ENCODE results near the gene BCL11A.

The BCL11A gene

DNA sequence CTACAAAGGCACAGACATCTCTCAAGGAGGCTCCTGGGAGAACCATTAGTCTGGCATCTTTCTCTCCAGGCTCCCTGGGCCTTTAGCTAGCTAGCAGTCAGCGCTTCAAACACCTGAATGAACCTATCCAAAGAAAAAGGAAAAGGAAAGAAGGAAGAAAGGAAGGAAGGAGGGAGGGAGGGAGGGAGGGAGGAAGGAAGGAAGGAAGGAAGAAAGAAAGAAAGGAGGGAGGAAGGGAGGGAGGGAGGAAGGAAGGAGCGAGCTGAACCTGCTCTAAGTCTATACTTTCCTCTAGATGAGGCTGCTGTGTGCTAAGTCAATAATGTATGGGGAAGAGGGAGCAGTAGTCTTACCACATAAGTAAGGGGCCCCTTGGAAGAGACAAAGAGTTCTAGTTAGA, 5.1 kb upstream of the BCL11A start:
- DNase-seq (ENCODE audit: low spot score), result no peak

DNA sequence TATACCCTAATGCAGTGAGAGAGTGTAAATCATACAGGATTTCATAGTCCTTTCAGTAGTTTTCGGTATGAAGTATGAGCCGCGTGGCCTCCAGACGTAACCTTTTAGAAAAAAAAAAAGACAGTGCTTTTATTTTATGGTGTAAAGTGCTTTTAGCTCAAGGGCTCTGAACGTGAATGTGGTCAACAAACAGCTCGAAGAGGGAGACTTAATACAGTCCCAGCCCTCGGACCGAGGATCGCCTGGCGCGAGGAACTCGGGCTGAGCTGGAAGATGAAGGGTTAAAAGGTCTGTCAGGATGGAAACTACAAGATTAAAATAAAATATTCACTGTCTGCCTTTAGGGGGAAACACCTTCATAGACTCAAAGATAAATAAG, 4.0 kb upstream of the BCL11A start:
- no peak for DNase-seq (ENCODE audit: low spot score)

DNA sequence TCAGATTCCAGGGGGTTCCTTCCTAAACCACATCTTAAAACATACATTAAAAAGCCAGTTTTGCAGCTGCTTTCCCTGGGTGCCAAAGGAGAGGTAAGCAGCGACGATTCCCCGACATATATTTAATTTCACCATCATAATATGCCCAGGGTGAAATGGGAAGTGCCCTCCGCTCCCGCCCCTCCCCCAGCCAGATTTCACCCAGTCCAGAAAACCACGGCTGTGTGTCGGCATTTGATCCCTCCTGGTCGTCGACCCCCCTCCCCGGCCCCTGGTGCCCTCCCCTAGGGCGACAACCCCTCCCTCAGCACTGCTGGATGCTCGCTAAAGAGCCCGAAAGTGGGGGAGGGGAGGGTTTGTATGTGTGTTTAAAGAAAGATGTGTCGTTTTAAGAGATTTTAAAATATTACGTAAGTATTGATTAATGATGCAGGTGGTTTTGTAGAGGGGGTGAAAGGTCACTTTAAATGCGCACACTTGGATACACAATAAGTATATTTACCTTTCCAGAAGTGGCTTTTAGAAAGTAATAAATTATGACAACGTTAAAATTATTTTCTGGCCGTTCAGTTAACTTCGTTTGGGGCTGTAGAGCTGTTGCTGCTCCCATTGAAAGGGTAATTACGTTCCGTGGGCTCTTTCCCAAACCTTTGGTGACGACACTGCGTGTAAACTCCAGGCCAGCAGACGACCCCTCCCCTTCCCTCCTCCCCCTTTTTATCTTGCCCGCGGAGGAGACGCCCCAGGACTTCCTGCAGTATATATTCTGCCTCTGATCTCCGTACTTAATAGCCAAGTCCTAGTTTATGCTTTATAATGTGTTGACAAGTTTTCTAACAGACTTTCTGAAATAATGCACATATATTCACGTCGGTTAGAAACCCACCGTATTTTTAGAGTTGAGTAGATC, 3.4 kb upstream of the BCL11A start:
- no peak for DNase-seq (ENCODE audit: low spot score)

DNA sequence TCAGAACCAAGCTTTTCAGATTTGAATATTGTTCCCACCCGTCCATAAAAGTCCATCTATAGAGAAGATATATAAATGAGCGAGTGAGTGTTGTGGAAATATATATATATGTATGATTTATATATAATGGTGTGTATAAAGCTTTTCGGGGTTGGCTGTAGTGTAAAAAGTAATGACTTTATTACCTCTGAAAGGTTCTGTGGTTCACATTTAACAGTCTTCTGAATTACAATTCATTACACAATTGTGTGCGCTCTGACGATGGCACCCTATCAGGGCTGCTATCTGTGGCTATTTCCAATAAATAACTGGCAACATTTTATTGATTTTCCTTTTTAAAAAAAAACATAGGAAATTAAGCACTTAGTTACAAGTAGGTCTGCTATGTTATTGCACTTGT, 2.7 kb upstream of the BCL11A start:
- no peak for DNase-seq (ENCODE audit: low spot score)

DNA sequence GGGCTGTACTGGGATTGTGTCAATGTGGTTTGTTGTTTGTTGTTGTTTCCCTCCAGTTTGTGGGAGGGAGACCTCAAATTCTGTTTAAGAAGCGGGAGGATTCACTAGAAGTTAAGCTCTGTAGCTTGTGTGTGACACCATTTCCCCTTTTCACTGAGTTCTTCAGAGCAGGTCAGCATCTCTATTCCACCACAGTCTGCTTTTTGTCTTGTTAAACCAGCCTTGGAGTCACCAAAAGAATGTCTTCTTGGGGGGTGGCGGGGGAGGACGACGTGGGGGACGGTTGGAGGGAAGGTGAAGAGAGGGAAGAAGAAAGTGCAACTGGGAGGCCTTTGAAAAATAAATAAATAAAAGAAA, 2.3 kb upstream of the BCL11A start:
- DNase-seq (ENCODE audit: low spot score), result no peak

DNA sequence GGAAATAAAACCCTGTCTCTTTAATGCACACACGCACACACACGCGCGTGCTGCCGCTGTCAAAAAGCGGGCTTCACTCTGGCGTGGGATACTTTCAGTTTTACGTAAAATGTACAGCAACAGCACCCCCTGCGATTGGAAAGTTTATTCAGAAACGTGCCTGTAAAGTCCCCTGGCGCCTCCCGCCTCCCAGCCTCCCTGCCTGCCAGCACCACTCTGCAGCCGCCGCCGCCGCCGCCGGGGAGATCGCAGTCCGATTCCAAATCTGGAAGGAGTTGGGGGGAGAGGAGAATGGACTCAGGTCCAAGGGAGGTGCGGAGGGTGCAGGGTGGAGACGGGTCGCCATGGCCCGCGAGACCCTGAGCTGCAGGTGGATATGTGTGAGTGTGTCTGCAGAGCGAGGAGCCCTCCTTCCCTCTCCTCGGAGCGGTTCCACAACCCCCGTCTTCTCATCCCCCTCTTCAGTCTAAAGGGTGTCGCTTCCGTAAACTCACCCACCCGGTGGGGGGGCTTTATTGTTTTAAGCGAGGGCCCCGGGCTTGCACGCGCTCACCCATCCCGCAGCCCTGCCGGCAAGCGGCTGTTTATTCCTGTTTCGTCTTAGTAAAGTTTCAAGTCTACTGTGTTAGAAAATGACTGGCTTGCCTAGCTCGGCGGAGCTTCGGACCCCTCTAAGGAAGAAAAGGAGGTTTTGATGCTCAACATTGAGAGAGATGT, 1.8 kb upstream of the BCL11A start:
- peak; percentile 53 for DNase-seq (ENCODE audit: low spot score)

DNA sequence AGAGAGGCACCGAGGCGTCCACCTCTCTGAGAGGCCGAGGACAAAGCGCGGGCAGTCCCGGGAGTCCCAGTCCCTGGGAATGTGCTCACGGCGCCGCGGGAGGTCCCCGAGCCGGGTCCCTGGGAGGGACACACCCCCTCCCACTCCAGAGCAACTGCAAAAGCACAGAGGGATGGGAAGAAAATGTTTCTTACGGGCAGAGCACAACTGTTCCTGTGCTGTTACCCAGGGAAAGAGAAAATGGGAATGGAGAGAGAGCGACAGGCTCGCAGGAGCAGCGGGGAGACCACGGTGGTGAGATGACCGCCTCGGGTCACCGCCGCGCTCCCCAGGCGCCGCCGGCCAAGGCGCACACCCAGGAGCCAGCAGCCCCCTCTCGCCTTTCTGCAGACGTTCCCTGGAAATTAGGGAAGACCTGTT, 1.2 kb upstream of the BCL11A start:
- DNase-seq (ENCODE audit: low spot score), result no peak

DNA sequence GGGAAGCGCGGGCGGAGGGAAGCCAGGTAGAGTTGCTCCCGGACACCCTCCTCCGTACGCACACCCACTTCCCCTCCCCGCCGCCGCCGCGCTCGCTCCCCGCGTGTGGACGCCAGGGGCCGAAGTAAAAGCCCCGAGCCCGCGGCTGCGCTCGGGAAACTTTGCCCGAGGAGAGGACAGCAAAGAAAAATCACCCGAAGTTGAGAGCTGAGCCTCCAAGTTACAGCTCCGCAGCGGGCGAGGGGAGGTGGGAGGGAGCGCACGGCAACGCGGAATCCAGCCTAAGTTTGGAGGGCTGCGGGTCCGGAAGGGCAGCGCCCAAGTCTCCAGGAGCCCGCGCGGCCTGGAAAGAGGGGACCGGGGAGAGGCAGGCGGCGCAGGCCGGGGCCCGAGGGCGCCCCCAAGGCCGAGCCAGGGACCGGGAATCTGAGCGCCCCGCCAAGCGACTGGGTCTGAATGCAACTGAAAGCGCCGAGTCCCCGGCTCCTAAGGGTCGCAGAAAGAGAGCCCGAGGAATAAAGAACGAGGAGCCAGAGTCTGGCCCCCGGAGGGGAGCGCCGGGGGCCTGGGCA, 706 bp upstream of the BCL11A start:
- peak; percentile 20 for DNase-seq (ENCODE audit: low spot score)

DNA sequence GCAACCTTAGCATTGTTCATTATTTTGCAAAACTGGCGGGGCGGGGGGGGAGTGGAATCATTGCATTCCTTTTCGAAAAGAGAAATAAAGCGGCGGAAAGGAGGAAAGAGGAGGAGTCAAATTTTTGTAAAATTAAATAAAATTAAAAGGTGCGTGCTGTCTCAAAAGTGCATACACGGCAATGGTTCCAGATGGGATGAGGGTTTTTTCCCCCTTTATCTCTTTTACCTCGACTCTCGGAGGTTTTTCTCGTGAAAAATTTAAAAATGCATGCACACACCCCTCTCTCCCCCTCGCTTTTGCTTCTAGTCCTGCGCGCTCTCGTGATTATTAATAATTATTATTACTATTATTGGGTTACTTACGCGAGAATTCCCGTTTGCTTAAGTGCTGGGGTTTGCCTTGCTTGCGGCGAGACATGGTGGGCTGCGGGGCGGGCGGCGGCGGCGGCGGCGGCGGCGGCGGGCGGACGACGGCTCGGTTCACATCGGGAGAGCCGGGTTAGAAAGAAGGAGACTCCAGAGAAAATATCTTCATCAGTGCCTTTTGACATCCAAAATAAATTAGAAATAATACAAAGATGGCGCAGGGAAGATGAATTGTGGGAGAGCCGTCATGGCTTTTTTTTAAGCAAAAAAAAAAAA, 481 bp downstream of the BCL11A start:
- DNase-seq (ENCODE audit: low spot score), result no peak

DNA sequence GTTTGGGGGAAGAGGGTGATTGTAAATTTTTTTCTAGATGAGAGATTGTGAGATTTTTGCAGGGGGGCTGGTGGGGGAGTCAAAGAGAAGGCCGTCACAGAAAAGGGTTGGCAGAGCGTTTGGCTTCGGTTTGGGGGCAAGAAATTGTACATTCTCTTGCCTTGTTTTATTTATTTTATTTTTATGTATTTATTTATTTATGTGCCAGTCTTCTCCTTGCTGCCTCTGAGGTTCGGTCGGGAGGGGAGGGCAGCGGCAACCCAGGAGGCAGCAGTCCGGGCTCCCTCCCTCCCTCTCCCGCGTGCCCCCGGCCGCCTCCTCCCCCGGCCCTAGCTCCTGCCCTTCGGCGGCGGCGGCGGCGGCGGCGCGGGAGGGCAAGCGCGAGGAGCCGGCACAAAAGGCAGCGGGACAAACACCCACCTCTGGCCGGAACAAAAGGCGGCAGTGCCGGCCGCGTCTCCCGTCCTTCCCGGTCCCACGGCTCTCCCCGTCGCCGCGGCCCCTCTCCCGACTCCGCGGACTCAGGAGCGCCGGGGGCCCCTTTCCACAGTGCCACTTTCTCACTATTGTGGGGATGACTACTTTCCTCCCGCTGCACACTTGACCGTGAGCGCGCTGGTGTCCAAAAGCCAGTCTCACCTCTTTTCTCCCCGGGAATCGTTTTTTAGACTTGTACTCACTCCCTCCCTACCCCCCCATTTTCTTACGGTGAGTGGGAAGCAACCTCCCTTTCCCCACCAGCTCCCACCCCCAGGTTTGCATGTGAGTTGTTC, 1.2 kb downstream of the BCL11A start:
- DNase-seq (ENCODE audit: low spot score), result peak; percentile 21

DNA sequence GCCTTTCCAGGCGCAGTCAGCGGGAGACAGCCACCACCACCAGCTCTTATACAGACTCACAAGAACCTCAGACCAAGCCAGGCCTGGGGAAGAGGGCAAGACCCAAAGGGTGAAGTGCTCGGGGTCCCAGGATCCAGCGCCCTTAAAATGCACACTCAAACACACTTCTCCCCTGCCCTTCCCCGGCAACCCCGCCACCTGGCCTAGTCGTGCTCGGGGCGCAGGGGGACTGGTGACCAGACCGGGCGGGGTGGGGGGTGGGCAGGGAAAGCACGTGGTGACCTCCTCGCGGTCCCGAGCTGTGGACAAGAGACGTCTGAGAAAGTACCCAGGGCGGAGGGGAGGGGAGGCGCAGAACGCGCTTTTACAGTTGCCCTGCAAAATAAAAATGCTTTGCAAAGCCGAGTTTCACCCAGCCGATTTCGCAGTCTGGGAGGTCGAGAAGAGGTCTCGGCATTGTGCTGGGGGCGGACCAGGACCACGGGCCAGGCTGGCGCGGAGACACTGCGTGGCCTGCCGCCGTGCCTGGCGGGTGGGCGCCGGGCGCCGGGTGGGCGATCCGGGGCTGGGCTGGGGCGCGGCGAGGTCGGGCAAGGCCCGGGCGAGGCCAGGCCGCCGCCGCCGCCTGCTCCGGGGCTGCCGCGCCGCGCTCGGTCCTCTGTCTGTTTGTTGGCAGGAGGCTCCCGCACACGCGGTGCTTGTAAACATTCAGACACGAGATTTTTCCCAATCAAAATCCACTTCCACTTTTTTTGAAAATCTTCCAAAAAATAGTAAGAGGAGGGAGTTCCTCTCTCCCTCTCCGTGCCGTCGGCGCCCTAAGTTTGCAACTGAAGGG, 2.0 kb downstream of the BCL11A start:
- peak; percentile 55 for DNase-seq (ENCODE audit: low spot score)

DNA sequence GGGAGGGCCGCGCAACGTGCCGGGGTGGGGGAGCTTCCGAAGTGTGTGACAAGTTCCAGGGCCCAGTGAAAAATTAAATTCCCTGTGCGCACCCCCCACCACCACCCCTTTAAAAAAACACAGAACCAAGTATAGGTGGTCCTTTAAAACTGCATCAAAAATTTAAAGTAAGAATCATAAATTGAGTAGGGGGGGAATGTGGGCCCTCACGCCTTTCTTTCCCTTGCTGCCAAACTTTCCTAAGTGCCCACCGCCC, 2.5 kb downstream of the BCL11A start:
- no peak for DNase-seq (ENCODE audit: low spot score)

DNA sequence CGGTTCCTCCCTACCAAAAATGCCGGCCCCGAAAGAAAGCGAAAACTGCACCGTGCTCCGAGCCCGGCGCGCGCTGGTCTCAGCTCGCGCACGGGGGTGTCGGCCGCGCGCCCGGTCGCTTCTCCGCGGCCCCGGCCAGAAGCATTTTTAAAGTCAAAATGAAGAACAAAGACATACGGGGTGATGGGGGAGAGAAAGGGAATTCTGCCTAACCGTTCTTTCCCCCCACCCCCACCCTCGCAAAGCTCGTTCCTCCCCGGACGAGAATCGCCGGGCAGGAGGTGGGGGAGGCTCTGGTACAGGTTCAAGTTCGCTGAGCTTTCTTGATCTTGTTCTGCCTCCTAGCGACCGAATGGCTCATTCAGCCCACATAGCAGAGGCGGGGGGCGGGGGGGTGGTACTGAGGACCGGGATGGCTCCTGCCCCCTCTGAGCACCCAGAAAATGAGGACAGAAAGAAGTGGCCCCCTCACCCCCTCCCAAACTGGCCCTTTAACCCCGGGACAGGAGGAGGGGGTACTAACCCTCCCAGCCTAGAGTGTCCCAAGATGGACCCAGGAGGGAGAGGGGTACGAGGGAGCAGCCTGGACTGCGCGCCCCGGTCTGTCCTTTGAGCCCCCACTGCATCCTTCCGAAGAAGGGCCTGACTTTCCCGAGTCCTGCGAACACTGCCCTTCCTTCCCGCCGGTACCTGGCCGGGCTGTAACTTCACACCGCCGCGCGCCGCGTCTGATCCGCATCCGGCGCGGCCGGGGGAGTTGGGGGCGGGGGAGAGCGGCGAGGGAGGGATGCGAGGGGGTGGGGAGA, 3.1 kb downstream of the BCL11A start:
- DNase-seq (ENCODE audit: low spot score), result peak; percentile 86

DNA sequence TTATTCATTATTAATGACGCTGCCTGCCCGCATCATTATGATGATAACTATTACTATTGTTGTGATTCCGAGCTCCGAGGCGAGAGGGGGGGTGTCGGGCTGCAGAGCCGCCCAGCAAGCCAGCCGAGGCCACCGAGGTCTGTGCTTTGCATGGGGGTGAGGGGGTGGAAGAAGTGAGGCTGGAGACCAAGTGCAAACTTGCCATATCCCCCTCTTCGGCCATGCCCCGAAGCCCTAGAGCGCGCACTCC, 3.6 kb downstream of the BCL11A start:
- no peak for DNase-seq (ENCODE audit: low spot score)

DNA sequence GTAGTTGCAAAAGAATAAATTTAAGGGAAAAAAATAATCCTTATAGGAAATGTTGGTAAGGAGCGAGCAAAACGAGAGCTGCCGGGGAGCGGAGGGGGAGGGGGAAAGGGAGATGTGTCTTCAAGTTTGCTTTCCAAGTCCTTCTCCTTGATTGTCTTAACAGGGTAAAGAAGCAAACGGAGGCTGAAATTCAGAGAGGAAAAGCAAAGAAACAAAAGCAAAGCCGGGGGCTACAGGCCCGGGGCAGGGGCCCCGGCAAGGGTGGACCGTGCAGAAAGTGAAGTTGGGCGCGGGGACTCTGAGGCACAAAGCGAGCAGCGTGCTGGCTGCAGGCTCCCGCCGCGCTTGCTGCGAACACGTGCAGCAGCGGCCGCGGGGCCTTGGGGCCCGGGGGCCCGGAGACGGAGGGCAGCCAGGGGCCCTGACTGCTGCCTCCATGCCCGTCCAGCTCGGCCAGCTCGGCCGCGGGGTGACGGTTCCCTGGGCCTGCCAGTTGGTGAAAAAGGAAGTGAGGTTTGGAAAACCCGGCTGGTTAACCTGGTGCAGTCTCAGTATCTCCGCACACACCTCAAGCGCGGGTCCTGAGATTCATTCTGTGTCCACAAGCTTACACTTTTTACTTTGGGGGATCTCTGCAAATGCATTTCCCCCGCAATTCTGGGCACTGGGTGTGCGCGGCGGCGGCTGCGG, 4.1 kb downstream of the BCL11A start:
- DNase-seq (ENCODE audit: low spot score), result peak; percentile 43

DNA sequence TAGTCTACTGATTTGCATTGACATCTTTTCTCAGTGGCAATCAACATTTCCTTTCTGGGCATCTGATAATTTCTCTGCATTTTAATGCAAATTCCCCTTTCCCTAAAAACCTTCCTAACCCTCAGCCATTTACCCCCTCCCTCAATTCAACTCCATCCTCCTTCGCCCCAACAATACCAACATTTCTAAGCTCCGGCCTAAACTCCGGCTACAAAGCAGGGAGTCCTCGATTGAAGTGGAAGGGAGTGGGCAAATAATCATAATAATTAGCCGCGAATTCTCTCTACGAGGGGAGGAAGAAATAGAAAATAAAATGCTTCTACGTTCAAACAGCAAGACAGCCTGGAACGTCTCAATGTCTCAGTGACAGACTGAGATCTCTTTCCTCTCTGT, 4.6 kb downstream of the BCL11A start:
- DNase-seq (ENCODE audit: low spot score), result no peak

DNA sequence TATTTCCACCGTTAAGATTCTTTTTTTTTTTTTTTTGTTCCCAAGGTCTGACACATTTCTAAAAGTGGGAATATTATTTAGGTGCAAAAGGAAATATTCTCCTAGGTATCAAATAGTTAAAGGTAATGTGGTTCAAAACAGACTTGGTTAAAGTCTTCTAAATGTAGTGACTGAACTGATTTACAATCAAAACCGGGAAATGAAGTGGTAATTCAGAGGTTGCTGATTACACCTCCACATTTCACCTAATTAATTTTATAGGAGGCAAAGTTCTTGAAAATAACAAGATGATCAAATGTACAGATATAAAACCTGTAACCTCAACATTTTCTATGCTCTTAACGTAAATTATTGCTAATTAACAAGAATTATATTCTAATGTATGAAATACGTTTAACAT, 5.1 kb downstream of the BCL11A start:
- no peak for DNase-seq (ENCODE audit: low spot score)

DNA sequence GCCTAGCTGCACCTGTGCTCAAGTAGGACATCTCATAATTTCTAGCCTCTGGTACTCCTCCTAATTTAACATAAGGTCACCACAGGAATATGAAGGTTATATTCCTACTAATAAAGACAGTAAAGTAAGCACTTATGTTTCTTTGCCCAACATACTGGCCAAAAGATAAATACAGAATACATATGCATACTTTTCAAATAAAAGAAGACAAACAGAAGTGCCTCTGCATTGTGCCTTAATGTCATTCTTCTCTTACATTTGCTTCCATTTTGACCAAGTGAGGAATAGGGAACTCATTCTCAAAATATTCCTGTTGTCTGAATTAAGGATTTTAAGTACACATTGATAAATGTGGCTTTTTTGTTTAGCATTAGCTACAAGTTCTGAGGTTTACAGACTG, 5.6 kb downstream of the BCL11A start:
- no peak for DNase-seq (ENCODE audit: low spot score)

DNA sequence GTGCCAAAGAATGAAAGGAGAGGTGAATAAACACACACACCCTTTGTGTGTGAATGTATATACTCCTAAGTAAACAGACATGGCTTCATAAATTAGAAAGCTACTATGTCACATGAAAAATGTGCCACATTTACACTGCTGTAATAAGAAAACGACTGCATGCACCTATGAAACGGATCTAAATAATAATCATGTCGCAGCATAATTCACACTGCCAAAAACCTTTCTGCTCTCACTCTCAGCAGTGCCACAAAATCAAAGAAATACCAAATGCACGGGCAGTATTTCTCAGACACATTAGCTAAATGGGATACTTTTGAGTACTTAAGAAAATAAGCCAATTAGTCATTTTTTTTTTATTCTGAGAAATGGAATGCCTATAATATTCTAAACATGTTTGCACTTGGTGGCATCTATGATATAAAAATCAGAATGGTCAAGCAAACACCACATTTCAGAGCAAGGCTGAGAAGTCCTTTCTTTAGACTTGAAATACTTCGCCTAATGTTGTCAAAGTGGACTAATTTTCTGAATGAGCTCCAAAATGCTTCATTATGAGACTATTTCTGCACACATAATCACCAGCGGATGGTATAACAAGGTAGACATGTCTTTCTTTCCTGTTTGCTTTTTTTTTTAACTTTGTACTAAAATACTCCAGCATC, 6.6 kb downstream of the BCL11A start:
- no peak for DNase-seq (ENCODE audit: low spot score)

Measured in AG20443 (cell line).